ENCODE results near the gene ZMYND10. TPM values are rescaled to one million over a fixed set of nuclear protein-coding genes. Genes with fewer than 3 reads are reported as not detected.

The ZMYND10 gene
- total RNA-seq, 1 donor from 2014 or later, result 2.2 TPM

GRCh38 chr3:50347187-50347813 lies 1.8 kb upstream of the ZMYND10 start:
- peak; percentile 74 for DNase-seq (ENCODE audit: low spot score)

- DNase-seq (ENCODE audit: low spot score), result no peak
Measured at GRCh38 chr3:50345008-50345407, 524 bp downstream of the ZMYND10 start.

GRCh38 chr3:50342813-50343633 lies 2.5 kb downstream of the ZMYND10 start:
- no peak for DNase-seq (ENCODE audit: low spot score)

- DNase-seq (ENCODE audit: low spot score), result no peak
Measured at GRCh38 chr3:50341996-50342650, 3.4 kb downstream of the ZMYND10 start.

- DNase-seq (ENCODE audit: low spot score), result no peak
Measured at GRCh38 chr3:50341537-50341936, 4.0 kb downstream of the ZMYND10 start.

- DNase-seq (ENCODE audit: low spot score), result peak; percentile 54
Measured at GRCh38 chr3:50340448-50341329, 4.8 kb downstream of the ZMYND10 start, which contains the start of gene RASSF1. TSS of gene RASSF1 (minus strand) at chr3:50340836. CDS start at chr3:50340805, 31 bp downstream.

GRCh38 chr3:50340147-50340447 lies 5.4 kb downstream of the ZMYND10 start:
- no peak for DNase-seq (ENCODE audit: low spot score)

GRCh38 chr3:50339485-50340146 lies 5.9 kb downstream of the ZMYND10 start:
- DNase-seq (ENCODE audit: low spot score), result no peak

GRCh38 chr3:50338965-50339364 lies 6.6 kb downstream of the ZMYND10 start:
- DNase-seq (ENCODE audit: low spot score), result no peak

GRCh38 chr3:50337175-50337861 lies 8.2 kb downstream of the ZMYND10 start:
- peak; percentile 99 for DNase-seq (ENCODE audit: low spot score)

GRCh38 chr3:50336452-50337174 lies 8.9 kb downstream of the ZMYND10 start:
- DNase-seq (ENCODE audit: low spot score), result no peak

GRCh38 chr3:50334339-50335075 lies 11.0 kb downstream of the ZMYND10 start:
- no peak for DNase-seq (ENCODE audit: low spot score)

- DNase-seq (ENCODE audit: low spot score), result no peak
Measured at GRCh38 chr3:50333744-50334328, 11.7 kb downstream of the ZMYND10 start.

- no peak for DNase-seq (ENCODE audit: low spot score)
Measured at GRCh38 chr3:50331364-50331907, 14.1 kb downstream of the ZMYND10 start.

- no peak for DNase-seq (ENCODE audit: low spot score)
Measured at GRCh38 chr3:50330330-50330729, 15.2 kb downstream of the ZMYND10 start.

GRCh38 chr3:50327943-50328691 lies 17.4 kb downstream of the ZMYND10 start, which contains the start of gene TUSC2:
TSS of gene TUSC2 (minus strand) at chr3:50328223. CDS start at chr3:50328099, 124 bp downstream.
- peak; percentile 98 for DNase-seq (ENCODE audit: low spot score)

- no peak for DNase-seq (ENCODE audit: low spot score)
Measured at GRCh38 chr3:50327129-50327528, 18.4 kb downstream of the ZMYND10 start.

- no peak for DNase-seq (ENCODE audit: low spot score)
Measured at GRCh38 chr3:50326182-50326541, 19.4 kb downstream of the ZMYND10 start.
